HepG2 (cell line): Measurements from ENCODE around the gene SLA2. TPM values are rescaled to one million over a fixed set of nuclear protein-coding genes. Genes with fewer than 3 reads are reported as not detected.

Experiments
- ATAC-seq: fragments of 200-7000 bp; cut with Tn5 transposase; 3 replicates; pipeline ENCODE4 v1.9.1; 2020; ENCODE audit warnings: mild to moderate bottlenecking, moderate library complexity
- BruUV-seq: library from RNA; stranded (reverse); fragments of 400-500 nt; replicated peaks from 2 replicates; lab custom pipeline; 2021; lab: Mats Ljungman, UMichigan
- CTCF ChIA-PET: fragments of 300-600 bp; formaldehyde crosslinking; extraction: SDS; loops from one replicate; lab custom pipeline; 2021; ENCODE audit warnings: low total read pairs, inconsistent platforms, low intra/inter-chr PET ratio; lab: Yijun Ruan, JAX
- POLR2A ChIA-PET: fragments of 350-600 bp; sonication (Branson Sonifier 250); formaldehyde crosslinking; loops from one replicate; lab custom pipeline; 2020; ENCODE audit warnings: antibody characterized with exemption, inconsistent platforms; lab: Yijun Ruan, JAX
- DNase-seq: peaks from one replicate; pipeline ENCODE4 v3.0.0-alpha.2; 2015; ENCODE audit warnings: low spot score
- FAIRE-seq: peaks from 3 replicates; lab custom pipeline; 2011; peaks lifted over from hg19 to GRCh38; lab: Jason Lieb, UNC
- H2AFZ ChIP-seq: one replicate; pipeline ENCODE4 v1.6.1; 2011; ENCODE audit warnings: low read length, inconsistent platforms
- H3K27ac ChIP-seq: fragments of 300-600 bp; 3 replicates; pipeline ENCODE4 v1.8.0; 2011; ENCODE audit warnings: mixed run types, mild to moderate bottlenecking, mixed read lengths, low read length, inconsistent platforms; ENCODE audit not compliant: insufficient read depth; ENCODE audit errors: extremely low read length
- H3K27me3 ChIP-seq, 2 experiments: fragments of 200-600 bp in 1 of 2; 2 replicates in 1 of 2; 3 replicates in 1 of 2; pipeline versions ENCODE4 v1.6.0 to v1.8.0; 2011; ENCODE audit warnings: low read length in 2 of 2, mild to moderate bottlenecking in 2 of 2, moderate library complexity in 2 of 2, inconsistent platforms in 1 of 2; ENCODE audit not compliant: insufficient read depth in 2 of 2, control insufficient read depth in 1 of 2
- H3K36me3 ChIP-seq, 2 experiments: fragments of 200-600 bp in 1 of 2; replicated peaks in 1 of 2; 2 replicates in 1 of 2; 3 replicates in 1 of 2; pipeline versions ENCODE4 v1.5.1 to v1.8.0; 2011; ENCODE audit warnings: low read length in 2 of 2, inconsistent platforms in 1 of 2; ENCODE audit not compliant: insufficient read depth in 2 of 2, control insufficient read depth in 1 of 2
- H3K4me1 ChIP-seq: 2 replicates; pipeline ENCODE4 v1.5.1; 2012; ENCODE audit warnings: low read length, inconsistent platforms; ENCODE audit not compliant: insufficient read depth
- H3K4me2 ChIP-seq: 2 replicates; pipeline ENCODE4 v1.6.0; 2011; ENCODE audit warnings: low read depth, low read length, inconsistent platforms
- H3K4me3 ChIP-seq, 3 experiments: fragments of 200-600 bp in 1 of 3; sonication (generic), shearing (Covaris generic) in 1 of 3; replicated peaks in 1 of 3; 2 replicates each; pipeline ENCODE4 v1.5.1; 2011 to 2016; ENCODE audit warnings: low read length in 3 of 3, inconsistent platforms in 2 of 3, low read depth in 2 of 3, mild to moderate bottlenecking in 2 of 3, control low read depth in 1 of 3, mixed read lengths in 1 of 3; ENCODE audit not compliant: insufficient read depth in 1 of 3
- H3K79me2 ChIP-seq: one replicate; pipeline ENCODE4 v1.6.1; 2011; ENCODE audit warnings: low read length, inconsistent platforms; ENCODE audit not compliant: insufficient read depth
- H3K9ac ChIP-seq: 2 replicates; pipeline ENCODE4 v1.6.0; 2011; ENCODE audit warnings: mild to moderate bottlenecking, low read depth, low read length, inconsistent platforms; ENCODE audit not compliant: insufficient read depth
- H3K9me3 ChIP-seq: 2 replicates; pipeline ENCODE4 v1.5.1; 2012; ENCODE audit warnings: mild to moderate bottlenecking, low read length
- H4K20me1 ChIP-seq: 2 replicates; pipeline ENCODE4 v1.6.0; 2011; ENCODE audit warnings: inconsistent platforms, mild to moderate bottlenecking, low read length, moderate library complexity; ENCODE audit not compliant: insufficient read depth
- ARID3A ChIP-seq: IDR thresholded peaks from 2 replicates; pipeline ENCODE4 v1.6.1; 2012; ENCODE audit warnings: low read depth, low read length, improper control_type of control experiment
- CERS6 ChIP-seq: sonication (generic); formaldehyde crosslinking; IDR thresholded peaks from 2 replicates; pipeline ENCODE4 v1.5.0; 2020; ENCODE audit warnings: missing genetic modification reagents
- HNRNPH1 ChIP-seq: fragments of 200-400 bp; formaldehyde crosslinking; optimal IDR thresholded peaks from 2 replicates; pipeline ENCODE3; 2017; ENCODE audit warnings: mild to moderate bottlenecking, low read depth, low read length
- JUNB ChIP-seq: sonication (generic); formaldehyde crosslinking; IDR thresholded peaks from 2 replicates; pipeline ENCODE4 v1.8.0; 2022; ENCODE audit warnings: missing genetic modification reagents, mild to moderate bottlenecking, borderline replicate concordance
- NFIC ChIP-seq: IDR thresholded peaks from 2 replicates; pipeline ENCODE4 v1.6.1; 2012; ENCODE audit warnings: mild to moderate bottlenecking, low read length, inconsistent platforms
- PITX1 ChIP-seq: sonication (generic); formaldehyde crosslinking; IDR thresholded peaks from 2 replicates; pipeline ENCODE4 v1.5.1; 2020; ENCODE audit warnings: mild to moderate bottlenecking, missing genetic modification reagents
- SP2 ChIP-seq: sonication (generic); formaldehyde crosslinking; IDR thresholded peaks from 2 replicates; pipeline ENCODE4 v1.5.1; 2020; ENCODE audit warnings: mild to moderate bottlenecking, missing genetic modification reagents
- ZNF431 ChIP-seq: sonication (generic); formaldehyde crosslinking; IDR thresholded peaks from 2 replicates; pipeline ENCODE4 v1.9.0; 2022; ENCODE audit warnings: missing genetic modification reagents, low read depth, mild to moderate bottlenecking, borderline replicate concordance
- WGBS: methylation state at CpG from one replicate; pipeline ENCODE4 v1.1.6; 2017; ENCODE audit warnings: low lambda C conversion rate; 5-methylcytosine and 5-hydroxymethylcytosine counted together
- in situ Hi-C: cut with HindIII; loops from 2 replicates; pipeline ENCODE4 v1.10.0; 2017; ENCODE audit warnings: low pct_unique_long_range_greater_than_20kb; ENCODE audit not compliant: extremely low pct_ligation_motif_present
- intact Hi-C: fragments of 100-400 bp; cut with micrococcal nuclease; formaldehyde crosslinking; loops from one replicate; pipeline ENCODE4 v1.10.0; 2022; ENCODE audit not compliant: unreplicated experiment
- polyA plus RNA-seq, 8 experiments: library from polyadenylated mRNA; depleted of rRNA in 3 of 8; stranded (reverse) in 7 of 8; unstranded in 1 of 8; fragments of >200 nt; fragmentation: Illumina TruSeq in 4 of 8; extraction: Trizol in 4 of 8; gene quantifications; 2 replicates each; pipeline versions ENCODE4 v1.2.1 to v1.2.3, GENCODE V29; 2011 to 2016; ENCODE audit warnings: low read depth in 4 of 8, missing spikeins in 1 of 8, mixed read lengths in 1 of 8; ENCODE audit not compliant: insufficient read depth in 1 of 8
- total RNA-seq, 5 experiments: library from RNA; depleted of rRNA; stranded (reverse); fragments of >200 nt; fragmentation: Illumina TruSeq; extraction: Trizol; gene quantifications; 2 replicates each; pipeline ENCODE4 v1.2.3, GENCODE V29; 2016; ENCODE audit warnings: low read depth in 1 of 5
- TF ChIP-seq, protein P1 (sequence below): sonication (generic); formaldehyde crosslinking; IDR thresholded peaks from 2 replicates; pipeline ENCODE4 v1.8.1; 2022; ENCODE audit warnings: mild to moderate bottlenecking, missing genetic modification reagents
- TF ChIP-seq, protein P2 (sequence below): sonication (generic); formaldehyde crosslinking; IDR thresholded peaks from 2 replicates; pipeline ENCODE4 v1.8.0; 2022; ENCODE audit warnings: mild to moderate bottlenecking, missing genetic modification reagents, moderate library complexity

SLA2 gene
- total and polyA plus RNA-seq, 2 of the 13 experiments (the other 11 are each of a cell fraction or from before 2014, with no cell fraction given): 1.6 to 3.6 TPM

GRCh38 chr20:36655004-36655403 lies 9.0 kb upstream of the SLA2 start (continued):
- TF ChIP-seq, protein P1, sequence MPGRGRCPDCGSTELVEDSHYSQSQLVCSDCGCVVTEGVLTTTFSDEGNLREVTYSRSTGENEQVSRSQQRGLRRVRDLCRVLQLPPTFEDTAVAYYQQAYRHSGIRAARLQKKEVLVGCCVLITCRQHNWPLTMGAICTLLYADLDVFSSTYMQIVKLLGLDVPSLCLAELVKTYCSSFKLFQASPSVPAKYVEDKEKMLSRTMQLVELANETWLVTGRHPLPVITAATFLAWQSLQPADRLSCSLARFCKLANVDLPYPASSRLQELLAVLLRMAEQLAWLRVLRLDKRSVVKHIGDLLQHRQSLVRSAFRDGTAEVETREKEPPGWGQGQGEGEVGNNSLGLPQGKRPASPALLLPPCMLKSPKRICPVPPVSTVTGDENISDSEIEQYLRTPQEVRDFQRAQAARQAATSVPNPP (CRISPR knock-in tag): no peak
- TF ChIP-seq, protein P2, sequence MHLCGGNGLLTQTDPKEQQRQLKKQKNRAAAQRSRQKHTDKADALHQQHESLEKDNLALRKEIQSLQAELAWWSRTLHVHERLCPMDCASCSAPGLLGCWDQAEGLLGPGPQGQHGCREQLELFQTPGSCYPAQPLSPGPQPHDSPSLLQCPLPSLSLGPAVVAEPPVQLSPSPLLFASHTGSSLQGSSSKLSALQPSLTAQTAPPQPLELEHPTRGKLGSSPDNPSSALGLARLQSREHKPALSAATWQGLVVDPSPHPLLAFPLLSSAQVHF (CRISPR knock-in tag): no peak
- no peak for TF ChIP-seq SP2 (CRISPR knock-in tag)
- TF ChIP-seq JUNB: no peak
- TF ChIP-seq NFIC: no peak
- TF ChIP-seq PITX1 (CRISPR knock-in tag): no peak
- no peak for TF ChIP-seq CERS6 (CRISPR knock-in tag)
- TF ChIP-seq, all 625 proteins: peak for 0

DNA sequence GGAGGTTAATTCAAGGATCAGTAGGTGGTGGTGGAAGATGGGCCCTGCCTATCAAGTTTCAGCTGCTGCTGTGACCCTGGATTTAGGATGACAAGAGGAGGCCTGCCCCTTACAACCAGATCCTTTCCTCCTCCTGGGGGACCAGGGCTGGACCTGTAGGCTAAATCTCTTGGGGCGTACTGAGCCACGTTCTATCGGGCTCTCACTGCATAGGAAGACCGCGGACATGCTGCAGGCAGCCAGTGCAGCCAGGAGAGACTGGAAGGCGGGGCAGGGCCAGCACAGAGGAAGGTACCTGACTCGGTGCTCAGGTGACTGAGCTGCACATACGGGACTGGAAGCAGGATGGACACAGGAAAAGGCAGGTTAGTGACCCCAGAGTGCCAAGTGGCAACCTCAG lies 8.5 kb upstream of the SLA2 start:
- Histone ChIP-seq H3K79me2 (no peaks in the 10 kb centered on the region), H3K27ac (no peak overlapping the region), H2AFZ (no peak overlapping the region), H3K9ac (no peak overlapping the region), H3K36me3 (peaks cover 10 to 26% of the 10 kb centered on the region in 2 experiments), H3K9me3 (no peaks in the 10 kb centered on the region), H3K27me3 (no peaks in the 10 kb centered on the region), H4K20me1 (no peaks in the 10 kb centered on the region), H3K4me3 (no peak overlapping the region), H3K4me2 (no peak overlapping the region)
- in situ Hi-C loops (no loop called here), intact Hi-C loops (no loop called here)
- ChIA-PET CTCF (no interaction called here), POLR2A (interaction anchor here (1.2 kb wide), 1 partner anchor 11 kb away, joined by 3 read pairs; no protein-coding TSS in a partner anchor)
- no peak for ATAC-seq
- FAIRE-seq: no peak
- no TSS peak for BruUV-seq
- WGBS: 94% methylated on average over 8 of the region's 8 CpGs
- TF ChIP-seq ZNF431 (CRISPR knock-in tag) (no peak), ARID3A (no peak), HNRNPH1 (no peak)
- TF ChIP-seq, all 625 proteins: peak for 0
- no peak for DNase-seq
- H3K4me1 ChIP-seq: no peaks in the 10 kb centered on the region
